Activated T-helper 17 cell treated with anti-CD3 and anti-CD28 coated beads, Interleukin-2, amount 50 U/mL, for 72 hours (primary cell): ENCODE data around the gene SLC9A2. TPM values are rescaled to one million over a fixed set of nuclear protein-coding genes. Genes with fewer than 3 reads are reported as not detected.

ENCODE experiments used
- ATAC-seq: fragments of 150-1000 bp; cut with Tn5 transposase; replicated peaks from 2 replicates; pipeline ENCODE4 v1.10.0; 2021; ENCODE audit warnings: mild to moderate bottlenecking, moderate library complexity
- H3K27ac Mint-ChIP-seq: one replicate; pipeline ENCODE4 v1.8.0; 2022; ENCODE audit warnings: mixed read lengths
- H3K27me3 Mint-ChIP-seq: one replicate; pipeline ENCODE4 v1.8.0; 2022; ENCODE audit warnings: mixed read lengths
- H3K36me3 Mint-ChIP-seq: one replicate; pipeline ENCODE4 v1.8.0; 2022; ENCODE audit warnings: low read depth, mild to moderate bottlenecking, mixed read lengths
- H3K4me1 Mint-ChIP-seq: one replicate; pipeline ENCODE4 v1.8.0; 2022; ENCODE audit warnings: mixed read lengths
- H3K4me3 Mint-ChIP-seq: one replicate; pipeline ENCODE4 v1.8.0; 2022; ENCODE audit warnings: mild to moderate bottlenecking, mixed read lengths
- H3K9me3 Mint-ChIP-seq: one replicate; pipeline ENCODE4 v1.8.0; 2022; ENCODE audit warnings: mixed read lengths
- total RNA-seq, 2 donors: library from RNA; stranded (reverse); gene quantifications; one replicate each; pipeline ENCODE4 v1.2.3, GENCODE V29; 2022

The SLC9A2 gene
- total RNA-seq, 2 donors from 2014 or later, result not detected

GRCh38 chr2:102599486-102599885 is 19.9 kb upstream of the SLC9A2 start:
- Mint-ChIP-seq H3K4me1 (no peaks in the 10 kb centered on the region), H3K27ac (no peak overlapping the region), H3K4me3 (no peak overlapping the region), H3K36me3 (no peaks in the 10 kb centered on the region), H3K27me3 (peaks cover 40% of the 10 kb centered on the region), H3K9me3 (no peaks in the 10 kb centered on the region)
- ATAC-seq, result no peak

GRCh38 chr2:102601730-102602129 is 17.6 kb upstream of the SLC9A2 start:
- no peak for ATAC-seq
- no peak overlapping the region for H3K4me3 Mint-ChIP-seq
- H3K4me1 Mint-ChIP-seq, result no peaks in the 10 kb centered on the region
- no peaks in the 10 kb centered on the region for H3K9me3 Mint-ChIP-seq
- H3K27me3 Mint-ChIP-seq, result peaks cover 27% of the 10 kb centered on the region
- H3K36me3 Mint-ChIP-seq, result no peaks in the 10 kb centered on the region
- H3K27ac Mint-ChIP-seq, result no peak overlapping the region

- no peaks in the 10 kb centered on the region for H3K36me3 Mint-ChIP-seq
- H3K9me3 Mint-ChIP-seq, result no peaks in the 10 kb centered on the region
- peaks cover 23% of the 10 kb centered on the region for H3K27me3 Mint-ChIP-seq
- H3K4me3 Mint-ChIP-seq, result no peak overlapping the region
- ATAC-seq, result no peak
- H3K4me1 Mint-ChIP-seq, result no peaks in the 10 kb centered on the region
- no peak overlapping the region for H3K27ac Mint-ChIP-seq
These were observed 15.4 kb upstream of the SLC9A2 start for GRCh38 chr2:102603904-102604303.

GRCh38 chr2:102604769-102605168 is 14.6 kb upstream of the SLC9A2 start:
- H3K4me1 Mint-ChIP-seq, result no peaks in the 10 kb centered on the region
- H3K4me3 Mint-ChIP-seq, result no peak overlapping the region
- ATAC-seq, result no peak
- no peaks in the 10 kb centered on the region for H3K36me3 Mint-ChIP-seq
- no peaks in the 10 kb centered on the region for H3K9me3 Mint-ChIP-seq
- H3K27ac Mint-ChIP-seq, result no peak overlapping the region
- peaks cover 23% of the 10 kb centered on the region for H3K27me3 Mint-ChIP-seq

- no peak overlapping the region for H3K4me3 Mint-ChIP-seq
- H3K4me1 Mint-ChIP-seq, result no peaks in the 10 kb centered on the region
- peaks cover 13% of the 10 kb centered on the region for H3K27me3 Mint-ChIP-seq
- no peaks in the 10 kb centered on the region for H3K9me3 Mint-ChIP-seq
- H3K36me3 Mint-ChIP-seq, result no peaks in the 10 kb centered on the region
- no peak overlapping the region for H3K27ac Mint-ChIP-seq
- no peak for ATAC-seq
These were observed 13.0 kb upstream of the SLC9A2 start for GRCh38 chr2:102606353-102606752.

GRCh38 chr2:102615620-102616436 is 3.5 kb upstream of the SLC9A2 start:
- H3K4me3 Mint-ChIP-seq, result no peak overlapping the region
- H3K9me3 Mint-ChIP-seq, result no peaks in the 10 kb centered on the region
- H3K36me3 Mint-ChIP-seq, result no peaks in the 10 kb centered on the region
- H3K27ac Mint-ChIP-seq, result no peak overlapping the region
- H3K4me1 Mint-ChIP-seq, result peaks cover 4% of the 10 kb centered on the region
- peak; percentile 76 for ATAC-seq
- H3K27me3 Mint-ChIP-seq, result peaks cover 41% of the 10 kb centered on the region

- Mint-ChIP-seq H3K36me3 (no peaks in the 10 kb centered on the region), H3K27me3 (peaks cover 57% of the 10 kb centered on the region), H3K27ac (no peak overlapping the region), H3K9me3 (no peaks in the 10 kb centered on the region), H3K4me1 (peaks cover 4% of the 10 kb centered on the region), H3K4me3 (peak overlapping the region; percentile 61)
- peak; percentile 37 for ATAC-seq
These were observed 620 bp upstream of the SLC9A2 start for GRCh38 chr2:102618452-102619413.

DNA sequence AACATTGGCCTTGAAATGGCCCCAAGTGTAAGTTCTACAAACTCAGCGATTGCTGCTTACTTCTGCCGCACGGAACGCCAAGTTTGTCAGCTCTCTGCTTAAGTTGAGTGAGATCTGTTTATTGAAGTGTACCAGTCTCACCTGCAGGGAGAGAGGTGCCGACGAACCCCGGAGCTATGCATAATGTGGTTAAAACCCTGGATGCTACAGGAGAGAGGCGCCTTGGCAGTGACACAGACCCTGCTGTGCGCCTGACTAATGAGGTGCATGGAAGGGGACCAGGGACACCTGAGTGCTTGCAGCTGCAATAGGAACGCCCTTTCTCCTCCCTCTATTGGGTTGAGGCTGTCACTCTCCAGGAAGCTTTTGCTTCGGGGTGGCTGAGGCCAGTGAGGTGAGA is 979 bp downstream of the SLC9A2 start:
- ATAC-seq, result no peak
- H3K36me3 Mint-ChIP-seq, result no peaks in the 10 kb centered on the region
- H3K9me3 Mint-ChIP-seq, result no peaks in the 10 kb centered on the region
- H3K27me3 Mint-ChIP-seq, result peaks cover 62% of the 10 kb centered on the region
- no peak overlapping the region for H3K27ac Mint-ChIP-seq
- H3K4me3 Mint-ChIP-seq, result peak overlapping the region; percentile 50
- H3K4me1 Mint-ChIP-seq, result peaks cover 4% of the 10 kb centered on the region

GRCh38 chr2:102621630-102622029 is 2.3 kb downstream of the SLC9A2 start:
- no peak for ATAC-seq
- Mint-ChIP-seq H3K9me3 (no peaks in the 10 kb centered on the region), H3K27ac (no peak overlapping the region), H3K4me3 (no peak overlapping the region), H3K4me1 (peaks cover 4% of the 10 kb centered on the region), H3K27me3 (peaks cover 54% of the 10 kb centered on the region), H3K36me3 (no peaks in the 10 kb centered on the region)

DNA sequence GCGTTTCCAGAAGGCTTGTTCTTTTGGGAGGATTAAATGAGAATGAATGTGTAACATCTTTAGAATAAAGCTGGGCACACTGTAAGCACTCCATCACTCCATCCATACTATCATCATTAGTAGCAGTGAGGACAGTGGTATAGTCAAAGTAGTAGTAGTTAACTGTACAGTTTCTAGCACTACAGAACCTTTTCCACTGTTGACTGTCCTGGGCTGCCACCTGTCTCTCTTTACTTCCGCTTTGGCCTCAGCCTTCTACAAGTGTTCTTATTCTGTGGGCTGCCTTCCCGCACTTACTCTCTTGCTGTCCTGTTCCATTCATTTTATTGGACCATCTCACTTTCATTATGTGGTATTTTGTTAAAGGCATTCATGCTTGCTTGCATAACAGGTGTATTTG is 3.3 kb downstream of the SLC9A2 start:
- Mint-ChIP-seq H3K4me1 (peaks cover 4% of the 10 kb centered on the region), H3K27ac (no peak overlapping the region), H3K9me3 (no peaks in the 10 kb centered on the region), H3K27me3 (peaks cover 49% of the 10 kb centered on the region), H3K4me3 (no peak overlapping the region), H3K36me3 (no peaks in the 10 kb centered on the region)
- ATAC-seq, result no peak

DNA sequence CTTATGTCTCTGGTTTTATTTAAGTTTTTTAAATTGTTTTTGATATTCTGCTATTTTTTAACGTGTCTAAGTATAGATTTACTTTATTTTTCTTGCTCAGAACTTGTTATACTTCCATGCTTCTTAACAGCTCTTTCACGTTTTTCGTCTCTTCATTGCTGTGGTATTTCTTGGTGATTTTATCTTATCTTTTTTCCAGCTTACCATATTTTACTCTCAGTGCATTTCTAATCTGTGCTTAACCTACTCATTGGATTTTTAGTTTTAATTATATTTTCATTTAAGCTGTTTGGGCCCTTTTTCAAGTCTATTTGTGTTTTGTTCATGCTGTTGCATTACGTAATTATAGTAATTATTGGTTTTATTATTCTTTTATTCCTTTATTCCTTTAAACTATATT is 11.1 kb downstream of the SLC9A2 start:
- H3K27ac Mint-ChIP-seq, result no peak overlapping the region
- peaks cover 3% of the 10 kb centered on the region for H3K27me3 Mint-ChIP-seq
- no peak overlapping the region for H3K4me3 Mint-ChIP-seq
- no peaks in the 10 kb centered on the region for H3K36me3 Mint-ChIP-seq
- H3K9me3 Mint-ChIP-seq, result no peaks in the 10 kb centered on the region
- no peaks in the 10 kb centered on the region for H3K4me1 Mint-ChIP-seq
- ATAC-seq, result no peak

DNA sequence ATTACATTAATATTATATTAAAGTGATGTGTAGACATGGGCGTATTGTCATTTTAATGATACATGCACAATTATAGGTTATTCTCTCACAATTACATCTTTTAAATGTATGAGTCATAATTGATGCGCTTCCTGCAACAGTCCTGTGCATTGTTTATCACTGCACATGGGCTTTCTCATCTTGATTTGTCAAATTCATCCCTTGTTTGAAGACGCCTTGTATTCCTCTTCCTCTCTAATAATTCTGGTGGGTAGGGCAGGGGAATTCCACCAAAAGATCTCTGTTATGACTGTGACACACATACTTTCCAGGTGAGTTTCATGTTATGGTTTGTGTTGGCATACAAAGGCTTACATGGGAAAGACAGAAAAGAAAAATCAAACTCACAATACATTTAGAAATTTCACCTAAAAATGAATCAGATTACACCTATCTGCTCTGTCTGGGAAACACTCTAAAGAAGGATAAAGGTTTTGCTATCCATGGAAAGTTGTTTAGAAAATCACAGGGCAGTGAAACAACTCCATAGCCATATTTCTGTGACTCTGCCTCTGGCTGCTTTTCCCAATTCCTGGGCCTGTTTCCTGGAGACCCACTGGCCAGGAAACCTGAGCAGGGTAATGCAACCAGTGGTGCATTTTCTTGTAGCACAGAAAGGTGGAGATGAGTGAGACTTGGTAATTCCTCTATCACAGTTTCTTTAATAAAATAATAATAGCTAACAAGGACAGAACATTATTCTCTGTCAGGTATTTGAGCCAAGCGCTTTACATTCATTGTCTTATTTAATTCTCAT is 13.2 kb downstream of the SLC9A2 start:
- peak; percentile 51 for ATAC-seq
- Mint-ChIP-seq H3K36me3 (no peaks in the 10 kb centered on the region), H3K27ac (no peak overlapping the region), H3K4me1 (no peaks in the 10 kb centered on the region), H3K9me3 (no peaks in the 10 kb centered on the region), H3K27me3 (peaks cover 4% of the 10 kb centered on the region), H3K4me3 (no peak overlapping the region)

- ATAC-seq, result no peak
- Mint-ChIP-seq H3K36me3 (no peaks in the 10 kb centered on the region), H3K27ac (no peak overlapping the region), H3K27me3 (peaks cover 18% of the 10 kb centered on the region), H3K4me1 (no peaks in the 10 kb centered on the region), H3K4me3 (no peak overlapping the region), H3K9me3 (no peaks in the 10 kb centered on the region)
These were observed 15.5 kb downstream of the SLC9A2 start for GRCh38 chr2:102634831-102635241.

GRCh38 chr2:102635317-102635716 is 16.0 kb downstream of the SLC9A2 start:
- Mint-ChIP-seq H3K27ac (no peak overlapping the region), H3K4me3 (no peak overlapping the region), H3K36me3 (no peaks in the 10 kb centered on the region), H3K27me3 (peaks cover 18% of the 10 kb centered on the region), H3K9me3 (no peaks in the 10 kb centered on the region), H3K4me1 (no peaks in the 10 kb centered on the region)
- ATAC-seq, result no peak
